Activated CD4-positive, alpha-beta T cell treated with anti-CD3 and anti-CD28 coated beads, Interleukin-2, amount 50 U/mL, for 16 hours (primary cell): ENCODE data around the gene LIMS1.

Experiments used
- DNase-seq: peaks from one replicate; pipeline ENCODE4 v3.0.0-alpha.2; 2020

The LIMS1 gene

DNA sequence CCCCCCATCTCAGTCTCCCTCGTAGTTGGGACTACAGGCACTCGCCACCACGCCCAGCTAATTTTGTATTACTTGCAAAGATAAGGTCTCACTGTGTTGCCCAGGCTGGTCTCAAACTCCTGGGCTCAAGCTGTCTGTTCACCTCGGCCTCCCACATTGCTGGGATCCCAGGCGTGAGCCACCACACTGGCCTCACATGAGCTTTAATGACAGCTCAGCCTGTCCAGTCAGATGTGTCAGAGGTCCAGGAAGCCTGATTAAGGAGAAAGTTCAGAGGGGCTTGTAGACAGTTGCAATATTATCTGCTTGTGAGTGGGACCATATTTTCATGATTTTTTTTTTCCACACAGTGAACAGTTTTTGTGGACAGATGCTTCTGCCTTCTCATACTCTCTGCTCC, 82.0 kb downstream of the LIMS1 start:
- DNase-seq = no peak

GRCh38 chr2:108616751-108617161, 82.5 kb downstream of the LIMS1 start:
- DNase-seq = no peak

DNA sequence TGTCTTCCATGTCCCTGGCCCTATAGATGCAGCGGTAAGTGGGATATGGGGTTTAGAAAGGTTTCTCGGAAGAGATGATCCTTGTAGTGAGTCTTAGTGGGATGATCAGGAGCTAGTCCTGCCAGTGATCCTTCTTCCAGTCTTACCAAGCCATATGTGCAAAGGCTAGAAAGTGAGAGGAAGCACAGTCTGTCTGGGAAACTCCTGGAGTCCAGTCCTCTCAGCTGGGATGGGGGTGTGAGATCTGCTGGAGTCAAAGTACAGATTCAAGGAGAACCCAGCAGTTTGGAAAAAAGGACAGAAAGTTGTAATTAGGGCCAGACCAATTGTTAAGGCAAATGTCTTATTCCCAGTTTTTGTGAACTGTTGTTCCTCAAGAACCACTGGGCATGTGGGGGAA, 83.3 kb downstream of the LIMS1 start:
- no peak for DNase-seq

DNA sequence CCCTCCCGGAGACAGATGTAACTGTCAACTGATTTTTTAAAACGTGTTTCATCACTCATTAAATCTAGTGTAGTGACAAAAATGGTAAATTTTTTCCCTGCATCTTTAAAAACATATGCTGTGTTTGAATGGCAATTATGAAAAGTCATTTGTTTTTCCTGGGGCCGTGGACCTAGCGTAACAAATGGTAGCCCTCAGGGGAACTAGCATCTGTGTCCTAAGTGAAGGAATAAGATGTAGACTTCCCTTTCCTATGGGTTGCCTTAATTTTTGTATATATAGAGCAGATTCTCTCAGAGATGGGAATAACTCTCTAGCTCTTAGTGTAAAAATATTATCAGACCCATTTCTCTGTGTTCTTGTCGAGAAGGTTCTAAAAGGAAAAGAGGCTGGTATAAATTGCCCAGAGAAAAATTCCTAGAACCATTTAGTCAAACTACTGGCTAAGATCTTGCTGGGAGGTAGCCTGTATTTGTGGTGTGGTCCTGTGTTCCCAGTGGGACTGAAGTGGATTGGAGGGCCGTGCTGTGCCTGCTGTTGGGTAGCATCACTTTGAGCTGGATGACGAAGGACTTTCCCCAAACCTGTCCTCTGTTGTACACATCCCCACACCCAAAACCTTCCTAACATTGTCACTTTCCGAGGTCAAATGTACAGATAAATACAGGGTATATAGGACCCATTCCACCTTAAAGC, 85.8 kb downstream of the LIMS1 start:
- DNase-seq = no peak

GRCh38 chr2:108620656-108621055, 86.4 kb downstream of the LIMS1 start:
- DNase-seq = no peak

DNA sequence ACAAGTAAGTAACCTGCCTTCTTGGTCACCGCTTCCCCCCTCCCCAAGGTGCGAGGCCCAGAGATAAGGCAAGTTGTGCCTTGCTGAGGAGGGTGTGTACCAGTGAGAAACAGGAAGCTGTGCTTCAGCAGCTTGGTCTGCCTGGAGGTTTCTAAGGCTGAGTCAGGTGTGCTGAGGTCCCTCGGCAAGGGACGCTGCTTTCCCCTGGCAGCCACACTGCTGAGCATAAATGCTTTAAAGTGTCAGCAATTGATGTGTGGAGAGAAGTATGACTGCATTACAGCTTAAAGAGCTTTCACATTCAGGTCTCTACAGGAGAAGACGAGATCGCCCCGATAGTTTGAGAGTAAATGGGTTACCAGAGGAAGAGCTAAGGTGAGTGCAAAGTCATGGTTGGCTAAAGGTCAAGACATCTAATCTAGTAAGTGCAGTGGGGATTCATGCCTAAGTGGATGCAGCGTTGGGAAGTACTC, 86.9 kb downstream of the LIMS1 start:
- DNase-seq = peak; percentile 88

DNA sequence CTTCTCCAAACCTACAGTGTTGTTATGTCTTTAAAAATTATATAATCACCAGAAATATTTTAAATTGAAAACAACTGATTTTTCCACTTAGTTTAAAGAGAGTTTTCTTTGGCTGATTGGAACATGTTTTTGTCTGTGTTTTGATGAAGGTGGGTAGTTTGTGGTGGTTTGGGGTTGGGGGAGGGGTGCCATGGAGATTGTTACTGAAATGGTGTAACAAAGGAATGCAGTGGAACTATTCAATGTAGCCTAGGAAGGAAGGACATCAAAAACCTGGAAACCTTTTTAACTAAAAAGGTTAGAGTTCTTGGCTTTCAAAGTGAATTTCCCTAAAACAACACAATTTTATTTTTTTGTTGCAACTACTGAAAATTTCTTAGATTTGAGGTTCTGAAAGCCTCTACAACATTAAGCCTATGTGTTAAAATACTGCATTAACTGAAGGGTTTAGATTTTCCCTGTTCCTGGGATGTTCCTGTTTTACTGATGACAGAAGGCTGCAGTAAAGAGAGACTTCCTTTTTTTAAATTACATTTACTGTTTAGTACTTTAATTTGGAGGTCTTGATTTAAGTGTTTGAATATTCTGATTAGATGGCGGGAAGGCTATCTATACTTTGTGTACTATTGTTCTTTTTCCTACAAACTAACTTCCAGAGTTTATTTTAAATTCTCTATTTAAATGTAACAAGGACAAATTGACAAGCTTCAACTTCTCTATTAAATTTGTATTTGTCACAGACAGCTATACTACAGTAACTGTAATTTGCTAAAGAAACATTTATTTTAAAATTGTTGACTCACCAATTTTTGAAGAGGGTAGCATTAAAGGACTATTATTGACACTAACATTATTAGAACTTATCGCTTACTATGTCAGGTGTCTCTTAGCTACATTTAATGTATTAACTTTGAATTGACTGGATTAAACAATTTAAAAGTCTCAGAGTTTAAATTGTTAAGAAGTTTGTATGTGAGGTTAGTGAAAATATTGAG, 87.7 kb downstream of the LIMS1 start:
- DNase-seq = no peak

DNA sequence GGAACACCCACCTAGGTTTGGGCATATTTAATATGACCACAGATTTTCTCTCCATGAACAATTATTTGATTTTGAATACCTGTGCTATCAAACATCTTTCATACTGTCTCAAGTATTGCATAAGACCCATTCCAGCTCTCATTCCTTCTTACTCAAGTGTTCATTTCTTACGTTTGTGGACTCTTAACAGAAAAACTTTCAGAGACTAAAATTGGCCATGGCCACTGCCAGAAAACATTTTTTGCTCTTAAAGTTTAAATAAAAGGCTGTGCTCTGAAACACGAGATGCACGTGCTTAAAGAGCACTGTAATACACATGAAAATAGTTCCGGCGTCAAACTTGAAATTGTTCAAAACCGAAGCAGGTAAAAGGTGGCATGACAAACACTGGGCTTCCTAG, 89.3 kb downstream of the LIMS1 start:
- no peak for DNase-seq

GRCh38 chr2:108625186-108625827, 91.0 kb downstream of the LIMS1 start:
- DNase-seq = no peak

- DNase-seq = no peak
Measured at GRCh38 chr2:108625828-108626195, 91.5 kb downstream of the LIMS1 start.

- DNase-seq = no peak
Measured at GRCh38 chr2:108626995-108627394, 92.7 kb downstream of the LIMS1 start.

DNA sequence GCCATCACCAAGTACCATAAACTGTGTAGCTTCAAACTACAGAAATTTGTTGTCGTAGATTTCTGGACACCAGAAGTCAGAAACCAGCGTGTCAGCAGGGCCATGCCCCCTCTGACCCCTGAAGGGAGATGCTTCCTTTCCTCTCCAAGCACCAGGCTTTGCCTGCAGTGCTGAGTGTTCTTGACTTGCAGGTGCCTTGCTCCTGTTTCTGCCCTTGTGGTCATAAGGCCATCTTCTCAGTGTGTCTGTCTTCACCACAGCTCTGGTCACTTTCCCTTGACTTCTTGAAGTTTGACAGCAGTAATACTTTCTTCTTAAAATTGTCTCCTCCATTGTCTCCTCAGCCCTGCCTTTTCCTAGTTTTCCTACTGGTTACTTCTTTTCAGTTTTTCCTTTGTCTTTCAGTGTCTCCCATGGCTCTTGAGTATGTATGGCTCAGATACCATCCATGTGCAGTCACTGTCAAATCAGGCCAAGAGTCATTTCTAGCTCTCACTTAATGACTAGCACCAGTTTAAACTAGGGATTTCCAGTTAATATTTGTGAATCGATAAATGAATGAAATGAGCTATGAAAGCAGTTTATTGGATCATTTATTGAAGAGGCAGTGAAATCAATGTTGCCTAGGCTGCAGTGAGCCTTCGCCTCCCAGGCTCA, 93.8 kb downstream of the LIMS1 start:
- DNase-seq = no peak

DNA sequence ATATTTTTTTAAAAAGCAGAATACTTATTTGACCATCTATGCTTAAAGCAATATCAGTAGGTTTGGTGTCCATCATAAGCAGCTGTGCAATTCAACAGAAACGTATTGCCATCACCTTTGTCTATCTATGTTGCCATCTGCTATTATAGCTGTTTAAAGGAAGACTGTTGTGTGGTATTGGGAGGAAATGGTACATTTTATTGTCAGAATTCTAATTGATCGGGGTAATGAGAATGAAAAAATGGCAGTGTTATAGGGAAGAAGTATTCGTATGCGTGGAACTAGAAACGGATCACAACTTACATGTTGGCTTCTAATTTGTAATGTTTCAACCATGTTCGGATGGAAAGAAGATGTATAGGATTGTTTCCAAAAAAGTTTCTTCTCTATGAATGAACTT, 94.7 kb downstream of the LIMS1 start:
- no peak for DNase-seq

- DNase-seq = peak; percentile 52
Measured at GRCh38 chr2:108629417-108629816, 95.1 kb downstream of the LIMS1 start.

DNA sequence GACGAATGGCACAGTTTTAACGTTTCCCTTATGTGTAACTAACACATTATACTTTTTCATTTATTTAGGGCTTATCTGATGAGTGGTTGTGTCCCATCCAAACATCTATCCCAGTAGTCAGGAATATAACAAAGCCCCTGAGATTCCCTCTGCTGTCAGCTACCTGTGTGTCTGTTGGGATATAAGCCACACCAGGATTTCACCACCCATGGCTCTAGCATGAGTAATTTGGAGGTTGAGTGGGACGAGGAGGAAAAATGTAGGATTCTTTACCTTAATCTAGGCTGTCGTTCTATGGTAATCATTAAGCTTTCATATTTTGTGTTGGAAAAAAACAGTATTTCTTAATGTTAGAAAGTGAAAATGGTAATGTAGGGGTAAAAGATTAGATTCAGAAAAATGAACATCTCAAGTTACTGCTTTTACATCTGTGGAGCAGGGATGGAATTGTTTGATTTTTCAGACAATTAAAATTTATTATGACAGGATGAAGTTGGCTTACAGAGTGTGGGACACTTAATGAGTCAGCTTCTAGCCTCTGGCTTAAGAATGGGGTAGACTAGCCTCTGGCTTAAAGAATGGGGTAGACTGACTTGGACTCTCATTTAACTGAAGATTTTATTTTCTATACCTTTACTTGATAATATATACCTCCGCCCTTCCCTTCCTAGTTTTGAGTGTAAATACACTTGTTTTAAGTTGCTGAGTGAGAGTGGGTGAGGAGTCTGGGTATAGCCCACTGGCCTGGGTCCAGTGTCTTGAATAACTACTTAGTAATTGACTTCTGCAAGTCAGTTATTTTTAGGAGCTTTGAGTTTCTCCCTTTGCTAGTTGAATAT, 96.5 kb downstream of the LIMS1 start:
- DNase-seq = no peak

GRCh38 chr2:108632332-108633160, 98.3 kb downstream of the LIMS1 start:
- no peak for DNase-seq

DNA sequence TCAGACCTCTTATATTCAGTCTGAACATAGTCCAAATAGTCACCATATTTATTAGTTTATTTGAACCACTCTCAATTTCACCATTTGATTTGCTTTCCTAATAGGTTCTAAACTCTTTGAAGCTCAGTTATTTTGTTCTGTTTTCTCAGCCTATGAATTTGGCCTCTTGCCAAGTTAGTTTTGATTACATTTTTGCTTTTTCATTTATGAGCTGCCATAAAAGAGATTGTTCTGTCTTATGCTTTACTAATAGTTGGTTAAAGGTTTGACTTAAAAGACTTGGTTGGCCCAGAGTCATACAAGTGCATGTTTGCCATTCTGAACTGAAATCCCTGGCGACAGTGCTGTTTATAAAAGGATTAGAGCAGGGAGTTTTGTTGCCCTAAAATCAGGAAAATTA, 99.1 kb downstream of the LIMS1 start:
- no peak for DNase-seq

- no peak for DNase-seq
Measured at GRCh38 chr2:108634011-108634410, 99.7 kb downstream of the LIMS1 start.

GRCh38 chr2:108634576-108635160, 100.4 kb downstream of the LIMS1 start:
- no peak for DNase-seq

GRCh38 chr2:108635630-108636354, 101.5 kb downstream of the LIMS1 start:
- no peak for DNase-seq
